ENCODE data around the gene RASSF10.

- no peak for TF ChIP-seq POLR2A (IDR thresholded peaks at IDR 0.05; ENCODE audit: low read length)
- no peak for TF ChIP-seq GATA1 (IDR thresholded peaks at IDR 0.05; ENCODE audit: low read depth, low read length)
Observed at GRCh38 chr11:12966002-12966401, 43.1 kb upstream of the RASSF10 start.

Data from erythroblast (primary cell).